ENCODE data around the gene LRRC61.

Gene LRRC61

DNA sequence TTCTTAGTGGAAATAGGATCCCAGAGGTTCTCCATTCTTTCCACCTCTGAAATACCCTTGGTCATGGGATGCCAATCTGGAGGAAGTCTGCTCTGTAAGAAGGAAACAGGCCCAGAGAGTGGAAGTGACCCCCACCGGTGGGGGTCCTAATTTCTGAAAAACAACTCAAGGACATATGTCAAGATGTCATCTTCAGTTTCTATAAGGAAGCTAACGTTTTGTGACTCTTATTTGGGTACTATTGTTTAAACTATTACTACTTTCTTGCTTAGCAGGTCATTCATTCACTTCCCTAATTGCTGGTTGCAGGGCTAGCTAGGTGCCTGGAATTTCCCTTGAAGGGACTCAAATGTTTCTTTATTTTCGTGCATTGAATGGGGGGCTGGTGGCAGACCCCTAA, 54.0 kb downstream of the LRRC61 start:
- DNase-seq (ENCODE audit: low read depth) = no peak
- no peak overlapping the region for H3K4me3 ChIP-seq (ENCODE audit: low read length)
- TF ChIP-seq, protein P1, sequence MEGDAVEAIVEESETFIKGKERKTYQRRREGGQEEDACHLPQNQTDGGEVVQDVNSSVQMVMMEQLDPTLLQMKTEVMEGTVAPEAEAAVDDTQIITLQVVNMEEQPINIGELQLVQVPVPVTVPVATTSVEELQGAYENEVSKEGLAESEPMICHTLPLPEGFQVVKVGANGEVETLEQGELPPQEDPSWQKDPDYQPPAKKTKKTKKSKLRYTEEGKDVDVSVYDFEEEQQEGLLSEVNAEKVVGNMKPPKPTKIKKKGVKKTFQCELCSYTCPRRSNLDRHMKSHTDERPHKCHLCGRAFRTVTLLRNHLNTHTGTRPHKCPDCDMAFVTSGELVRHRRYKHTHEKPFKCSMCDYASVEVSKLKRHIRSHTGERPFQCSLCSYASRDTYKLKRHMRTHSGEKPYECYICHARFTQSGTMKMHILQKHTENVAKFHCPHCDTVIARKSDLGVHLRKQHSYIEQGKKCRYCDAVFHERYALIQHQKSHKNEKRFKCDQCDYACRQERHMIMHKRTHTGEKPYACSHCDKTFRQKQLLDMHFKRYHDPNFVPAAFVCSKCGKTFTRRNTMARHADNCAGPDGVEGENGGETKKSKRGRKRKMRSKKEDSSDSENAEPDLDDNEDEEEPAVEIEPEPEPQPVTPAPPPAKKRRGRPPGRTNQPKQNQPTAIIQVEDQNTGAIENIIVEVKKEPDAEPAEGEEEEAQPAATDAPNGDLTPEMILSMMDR (IDR thresholded peaks at IDR 0.05; ENCODE audit: insufficient read depth, low read depth, low read length, missing control alignments) = no peak

DNA sequence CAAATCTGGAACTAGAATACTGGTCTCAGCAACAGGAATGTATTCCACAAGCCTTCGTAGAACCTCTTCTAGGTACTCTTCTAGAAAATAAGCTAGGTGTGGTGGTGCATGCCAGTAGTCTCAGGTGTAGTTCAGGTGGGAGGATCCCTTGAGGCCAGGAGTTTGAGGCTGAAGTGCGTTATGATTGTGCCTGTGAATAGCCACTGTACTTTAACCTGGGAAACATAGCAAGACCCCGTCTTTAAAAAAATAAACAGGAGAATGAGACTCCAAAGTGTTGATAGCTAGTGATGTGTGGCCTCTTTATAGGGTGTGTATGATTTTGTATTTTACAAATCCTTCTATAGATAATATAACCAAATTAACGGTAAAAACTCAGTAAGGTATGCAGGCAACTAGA, 54.5 kb downstream of the LRRC61 start:
- H3K4me3 ChIP-seq (ENCODE audit: low read length) = no peak overlapping the region
- no peak for DNase-seq (ENCODE audit: low read depth)
- TF ChIP-seq, protein P1 (IDR thresholded peaks at IDR 0.05; ENCODE audit: insufficient read depth, low read depth, low read length, missing control alignments) = no peak

DNA sequence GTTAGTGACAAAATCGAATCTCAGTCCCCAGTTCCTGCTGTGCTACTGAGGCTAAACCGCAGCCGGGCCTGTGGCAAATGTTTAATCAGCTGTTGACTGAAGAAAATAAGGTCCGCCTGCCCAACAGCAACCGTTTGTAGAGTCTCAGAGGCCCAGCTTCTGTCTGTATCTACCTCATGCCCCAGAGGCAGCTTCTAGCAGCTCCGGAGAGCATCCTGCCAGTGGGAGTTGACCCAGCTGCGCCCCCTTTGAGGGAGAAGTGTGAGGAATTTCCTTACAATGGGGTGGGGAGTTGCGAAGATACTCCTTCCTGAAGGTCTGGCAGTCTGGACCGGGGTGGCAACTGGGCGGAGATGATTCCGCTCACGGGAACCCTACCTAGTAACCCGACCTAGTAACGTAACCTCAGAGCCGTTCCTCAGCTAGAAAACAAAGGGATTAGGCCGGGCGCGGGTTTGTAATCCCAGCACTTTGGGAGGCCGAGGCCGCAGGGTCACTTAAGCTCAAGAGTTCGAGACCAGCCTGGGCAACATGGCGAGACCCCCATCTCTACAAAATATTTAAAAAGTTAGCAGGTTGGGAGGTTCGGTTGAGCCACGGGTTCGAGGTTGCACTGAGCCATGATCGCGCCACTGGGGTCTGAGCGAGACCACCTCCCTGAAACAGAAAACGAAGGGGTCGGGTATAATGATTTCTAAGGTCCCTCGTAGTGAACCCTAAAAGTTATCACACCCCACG, 55.1 kb downstream of the LRRC61 start:
- peak; percentile 50 for DNase-seq (ENCODE audit: low read depth)
- H3K4me3 ChIP-seq (ENCODE audit: low read length) = peak overlapping the region; percentile 66

DNA sequence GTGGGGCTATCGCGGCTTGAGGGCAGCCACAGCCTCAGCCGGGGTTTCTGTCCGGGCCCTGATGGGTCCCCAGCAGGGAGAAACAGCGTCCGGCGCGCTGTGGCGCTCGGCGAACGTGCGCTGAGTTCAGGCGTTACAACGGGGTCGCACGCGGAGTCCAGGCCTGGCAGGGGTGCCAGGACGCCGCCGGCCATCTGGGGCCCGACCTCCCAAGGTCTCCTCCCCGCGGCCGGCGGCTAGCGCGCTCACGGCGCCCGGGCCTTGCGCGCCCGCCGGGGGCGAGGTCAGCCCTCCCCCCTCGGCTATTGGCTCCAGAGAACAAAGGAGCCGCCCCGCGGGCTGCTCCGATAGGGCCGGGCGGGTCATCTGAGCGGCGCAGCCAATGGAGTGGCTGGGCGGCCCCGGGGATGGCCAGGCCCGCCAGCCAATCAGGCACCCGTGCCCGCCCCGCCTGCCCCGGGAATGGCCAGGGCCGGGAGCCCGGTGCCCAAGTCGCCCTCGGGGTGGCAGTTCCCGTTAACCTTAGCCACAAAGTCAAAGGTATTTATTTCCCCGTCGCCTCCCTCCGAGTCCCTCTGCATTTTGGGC, 55.8 kb downstream of the LRRC61 start, which contains the start of gene ZNF775:
ZNF775 (plus strand) TSS at position 478 of the 588 bp plus-strand sequence. CDS start 9,141 bp downstream, outside the sequence.
- TF ChIP-seq, protein P1 (IDR thresholded peaks at IDR 0.05; ENCODE audit: insufficient read depth, low read depth, low read length, missing control alignments) = no peak
- peak; percentile 94 for DNase-seq (ENCODE audit: low read depth)
- peak within 1 kb of the TSS; percentile 66 for H3K4me3 ChIP-seq (ENCODE audit: low read length)

More for the DNA sequence above, 55.1 kb downstream of the LRRC61 start:
- TF ChIP-seq, protein P1 (IDR thresholded peaks at IDR 0.05; ENCODE audit: insufficient read depth, low read depth, low read length, missing control alignments) = no peak

DNA sequence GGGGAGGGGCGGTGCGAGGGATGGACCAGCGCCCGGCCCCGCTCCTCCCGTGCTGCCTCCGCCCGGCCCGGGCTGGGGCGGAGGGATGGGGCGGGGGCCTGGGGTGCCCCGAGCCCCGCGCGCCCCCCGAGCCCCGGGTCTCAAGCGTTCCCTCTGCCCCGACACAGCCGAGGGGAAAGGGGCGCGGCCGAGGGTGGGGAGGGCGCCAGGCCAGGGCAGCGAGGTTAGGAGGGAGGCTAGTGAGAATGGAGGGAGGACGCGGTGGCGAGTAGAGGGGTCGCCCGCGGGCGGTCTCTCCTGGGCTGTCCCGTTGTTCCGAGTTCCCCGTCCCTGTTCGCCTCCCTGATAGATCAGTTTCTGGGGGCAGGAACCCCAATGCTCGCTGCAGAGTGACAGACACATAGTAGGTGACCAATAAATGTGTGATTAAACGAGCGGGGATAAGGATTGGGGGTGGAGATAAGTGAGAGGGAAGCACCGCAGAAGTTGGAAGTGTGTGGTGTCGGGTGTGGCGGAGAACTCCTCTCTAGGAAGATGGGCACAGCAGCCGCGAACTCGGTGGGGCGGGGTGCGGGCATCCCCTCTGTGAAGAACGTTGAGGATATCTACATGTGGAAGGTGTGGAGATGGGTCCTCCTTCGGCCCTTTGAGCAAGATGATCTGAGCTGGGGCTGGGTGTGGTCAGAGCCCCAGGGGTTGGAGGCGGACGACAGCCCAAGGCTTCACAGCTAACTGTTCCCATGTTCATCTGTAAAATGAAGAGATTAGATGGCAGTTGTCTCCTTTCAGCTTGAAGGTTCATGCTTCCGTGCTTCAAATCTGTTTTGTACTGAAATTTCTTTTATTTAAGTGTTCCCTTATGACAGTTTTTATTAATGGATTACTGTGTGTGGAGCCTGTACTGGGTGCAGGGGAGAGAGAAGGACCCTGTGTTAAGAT, 56.6 kb downstream of the LRRC61 start:
- TF ChIP-seq, protein P1 (IDR thresholded peaks at IDR 0.05; ENCODE audit: insufficient read depth, low read depth, low read length, missing control alignments) = no peak
- peak; percentile 22 for DNase-seq (ENCODE audit: low read depth)
- peak overlapping the region; percentile 63 for H3K4me3 ChIP-seq (ENCODE audit: low read length)

DNA sequence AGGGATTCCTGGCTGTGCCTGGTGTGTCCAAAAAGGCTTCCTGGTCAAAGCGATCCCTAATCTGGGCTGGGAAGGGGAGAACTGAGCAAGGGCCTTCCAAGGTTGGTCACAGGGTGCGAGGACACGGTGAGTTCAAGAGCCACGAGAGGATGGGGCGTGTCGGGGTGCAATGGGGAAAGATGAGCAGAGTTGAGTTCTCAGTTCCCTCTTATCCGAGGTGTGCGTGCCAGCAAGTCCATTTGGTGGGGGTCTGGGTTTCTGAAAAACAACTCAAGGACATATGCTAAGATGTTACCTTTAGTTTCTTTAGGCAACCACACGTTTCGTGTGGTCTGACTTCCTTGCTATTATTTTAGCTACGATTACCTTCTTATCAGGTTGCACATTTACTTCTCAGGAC, 57.3 kb downstream of the LRRC61 start:
- no peak overlapping the region for H3K4me3 ChIP-seq (ENCODE audit: low read length)

More for the DNA sequence above, 57.3 kb downstream of the LRRC61 start:
- TF ChIP-seq, protein P1 (IDR thresholded peaks at IDR 0.05; ENCODE audit: insufficient read depth, low read depth, low read length, missing control alignments) = no peak
- DNase-seq (ENCODE audit: low read depth) = no peak

All from epithelial cell of esophagus (primary cell).